AG10803 (cell line): ENCODE results near the gene PLCG1.

Experiments used
- DNase-seq: peaks from one replicate; pipeline ENCODE4 v3.0.0; 2010; ENCODE audit warnings: low read depth
- H3K4me3 ChIP-seq: 2 replicates; pipeline ENCODE4 v1.5.1; 2011; ENCODE audit warnings: mild to moderate bottlenecking, low read length, control low read depth
- TF ChIP-seq, protein P1 (sequence below): conservative IDR thresholded peaks from 2 replicates; pipeline ENCODE4 v1.5.1; 2011; ENCODE audit warnings: mild to moderate bottlenecking, low read length, control low read depth, inconsistent platforms

PLCG1 gene

DNA sequence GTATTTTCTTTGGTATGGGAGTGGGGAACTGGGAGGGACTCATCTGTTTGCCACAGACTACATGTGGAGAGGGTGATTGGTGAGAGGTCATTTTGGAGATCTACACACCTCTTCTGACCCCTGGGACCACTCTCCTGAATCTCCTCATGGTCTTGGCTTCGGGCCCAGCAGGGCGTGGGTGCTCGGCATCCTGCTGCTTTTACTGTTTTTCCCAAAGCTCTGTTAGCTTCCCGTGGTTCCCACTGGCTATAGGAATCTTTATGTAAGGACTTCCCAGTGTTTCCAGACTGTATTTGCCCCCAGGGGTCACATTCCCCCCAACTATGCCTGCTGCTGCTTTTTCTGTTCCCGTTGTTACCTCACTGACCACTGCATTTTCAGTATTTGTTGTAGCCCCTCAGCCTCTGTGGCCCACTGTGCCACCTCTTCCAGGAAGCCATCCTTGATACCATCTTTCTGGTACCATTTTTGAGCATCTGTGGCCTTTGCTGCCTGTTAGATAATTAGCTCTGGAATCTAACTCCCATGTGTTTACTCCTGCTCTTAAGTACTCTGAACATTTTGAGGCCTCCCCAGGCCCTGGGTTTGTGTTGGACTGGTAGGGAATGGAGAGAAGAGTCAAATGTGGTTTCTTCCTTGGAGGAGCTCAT, 14.9 kb downstream of the PLCG1 start:
- TF ChIP-seq, protein P1, sequence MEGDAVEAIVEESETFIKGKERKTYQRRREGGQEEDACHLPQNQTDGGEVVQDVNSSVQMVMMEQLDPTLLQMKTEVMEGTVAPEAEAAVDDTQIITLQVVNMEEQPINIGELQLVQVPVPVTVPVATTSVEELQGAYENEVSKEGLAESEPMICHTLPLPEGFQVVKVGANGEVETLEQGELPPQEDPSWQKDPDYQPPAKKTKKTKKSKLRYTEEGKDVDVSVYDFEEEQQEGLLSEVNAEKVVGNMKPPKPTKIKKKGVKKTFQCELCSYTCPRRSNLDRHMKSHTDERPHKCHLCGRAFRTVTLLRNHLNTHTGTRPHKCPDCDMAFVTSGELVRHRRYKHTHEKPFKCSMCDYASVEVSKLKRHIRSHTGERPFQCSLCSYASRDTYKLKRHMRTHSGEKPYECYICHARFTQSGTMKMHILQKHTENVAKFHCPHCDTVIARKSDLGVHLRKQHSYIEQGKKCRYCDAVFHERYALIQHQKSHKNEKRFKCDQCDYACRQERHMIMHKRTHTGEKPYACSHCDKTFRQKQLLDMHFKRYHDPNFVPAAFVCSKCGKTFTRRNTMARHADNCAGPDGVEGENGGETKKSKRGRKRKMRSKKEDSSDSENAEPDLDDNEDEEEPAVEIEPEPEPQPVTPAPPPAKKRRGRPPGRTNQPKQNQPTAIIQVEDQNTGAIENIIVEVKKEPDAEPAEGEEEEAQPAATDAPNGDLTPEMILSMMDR, result no peak
- H3K4me3 ChIP-seq, result no peak overlapping the region
- DNase-seq, result no peak

DNA sequence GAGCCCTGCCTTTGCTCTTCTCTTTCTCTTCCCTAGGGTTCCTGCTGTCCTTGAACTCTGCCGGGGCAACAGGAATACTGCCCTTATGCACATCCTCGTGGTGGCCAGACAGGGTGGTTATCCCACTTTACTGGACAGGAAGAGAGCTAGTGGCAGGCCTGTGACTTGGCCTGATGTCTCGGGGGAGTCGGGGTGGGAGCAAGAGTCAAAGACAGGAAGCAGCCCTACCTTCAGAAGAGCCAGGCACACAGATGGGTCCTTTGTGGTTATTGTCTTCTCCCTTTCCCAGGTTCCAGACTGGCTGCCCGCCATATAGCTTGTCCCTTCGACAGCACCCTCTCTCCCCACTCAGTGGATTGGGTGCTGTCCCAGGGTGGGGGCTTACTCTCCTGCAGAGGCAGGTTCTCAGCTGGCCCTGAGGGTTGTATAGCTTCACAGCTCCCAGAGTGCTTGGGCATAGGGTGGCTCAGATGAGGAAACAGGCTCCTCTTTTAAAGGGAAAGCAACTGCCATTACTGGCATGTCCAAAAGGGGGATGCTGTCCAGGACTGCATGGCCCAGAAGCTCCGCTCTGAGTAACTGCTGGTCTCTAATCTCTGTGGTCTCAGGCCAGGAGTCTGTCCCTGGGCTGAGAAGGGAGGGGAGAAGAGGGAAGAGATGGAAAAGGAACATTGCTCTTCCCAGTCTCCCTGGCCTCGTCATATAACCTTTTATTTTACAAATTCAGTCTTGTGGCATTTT, 17.3 kb downstream of the PLCG1 start:
- TF ChIP-seq, protein P1, result no peak
- no peak overlapping the region for H3K4me3 ChIP-seq
- DNase-seq, result no peak

DNA sequence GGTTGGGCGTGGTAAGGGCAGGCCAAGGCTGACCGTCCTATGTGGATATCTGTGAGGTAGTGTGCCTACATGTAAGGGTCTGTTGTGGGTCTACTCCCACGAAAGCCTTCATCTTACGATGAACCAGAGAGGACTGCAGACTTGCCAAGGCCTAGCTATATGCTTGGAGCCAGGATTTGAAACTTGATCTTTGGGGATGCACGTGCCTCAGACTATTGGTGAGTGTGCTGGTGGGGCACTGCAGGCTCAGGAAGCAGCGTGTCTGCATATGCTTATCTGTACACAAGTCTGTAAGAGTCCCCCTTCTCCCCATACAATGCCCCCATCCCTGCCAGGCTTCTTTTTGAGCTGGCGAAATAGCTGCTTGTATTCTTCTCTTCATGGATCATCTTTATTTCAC, 17.9 kb downstream of the PLCG1 start:
- H3K4me3 ChIP-seq, result no peak overlapping the region
- no peak for DNase-seq
- TF ChIP-seq, protein P1, result no peak

DNA sequence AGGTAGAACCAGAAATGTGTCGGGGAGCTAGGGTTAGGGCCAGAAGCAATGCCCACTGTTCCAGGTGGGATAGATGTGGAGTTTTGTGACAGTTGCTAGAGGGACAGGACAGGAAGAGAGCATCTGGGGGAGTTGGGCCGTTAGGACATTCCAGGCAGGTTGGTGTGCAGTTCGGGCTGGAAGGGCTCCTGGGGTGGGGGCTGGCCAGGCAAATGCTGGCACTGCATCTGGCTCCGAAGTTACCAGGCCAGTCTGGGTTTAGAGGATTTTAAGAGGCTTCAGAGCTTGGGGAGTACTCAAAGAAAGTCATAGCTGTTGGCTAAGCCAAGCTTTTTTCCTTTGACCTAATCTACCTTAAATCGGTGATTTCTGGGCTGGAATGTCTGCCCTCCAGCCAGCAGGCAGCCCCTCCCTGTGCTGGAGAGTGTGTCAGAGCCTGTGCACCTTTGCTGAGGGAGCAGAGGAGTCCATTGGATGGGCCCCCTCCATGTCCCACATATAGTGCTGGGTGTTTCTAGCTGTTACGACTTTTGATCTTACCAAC, 20.8 kb downstream of the PLCG1 start:
- H3K4me3 ChIP-seq, result no peak overlapping the region
- TF ChIP-seq, protein P1, result no peak
- no peak for DNase-seq

- TF ChIP-seq, protein P1, result no peak
- H3K4me3 ChIP-seq, result no peak overlapping the region
- no peak for DNase-seq
These were observed 22.2 kb downstream of the PLCG1 start for GRCh38 chr20:41159547-41159946.

DNA sequence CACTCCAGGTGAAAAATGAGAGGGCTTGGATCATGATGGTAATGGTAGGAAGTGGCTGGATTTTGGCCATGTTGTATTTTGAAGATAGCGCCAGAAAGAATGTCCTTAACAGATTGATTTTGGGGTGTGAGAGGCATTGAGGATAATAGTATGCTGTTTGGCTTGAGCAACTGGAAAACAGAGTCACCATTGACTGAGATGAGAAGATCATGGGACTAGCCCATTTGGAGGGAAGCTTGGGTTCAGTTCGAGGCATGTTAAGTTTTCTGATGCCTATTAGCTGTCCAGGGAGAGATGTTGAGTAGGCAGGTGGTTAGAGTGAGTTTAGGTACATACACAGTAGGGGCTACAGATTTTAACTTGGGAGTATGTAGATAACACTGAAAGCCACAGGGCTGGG, 23.3 kb downstream of the PLCG1 start:
- TF ChIP-seq, protein P1, result no peak
- DNase-seq, result no peak

GRCh38 chr20:41161886-41162285, 24.5 kb downstream of the PLCG1 start:
- no peak for DNase-seq
- no peak overlapping the region for H3K4me3 ChIP-seq
- TF ChIP-seq, protein P1, result no peak

More for the DNA sequence above, 23.3 kb downstream of the PLCG1 start:
- H3K4me3 ChIP-seq, result no peak overlapping the region
